Lower leg skin (tissue), 3 donors: ENCODE data around the gene HDAC4.

Experiments used
- CTCF ChIP-seq, 3 donors: fragments of 450-650 bp; IDR thresholded peaks; one replicate each; pipeline ENCODE4 v1.5.1; 2016; ENCODE audit warnings: antibody characterized with exemption in 3 of 3, mild to moderate bottlenecking in 3 of 3, moderate library complexity in 2 of 3
- POLR2A ChIP-seq, 2 donors: fragments of 450-650 bp; IDR thresholded peaks; one replicate each; pipeline ENCODE4 v1.6.1; 2016 to 2017; ENCODE audit warnings: antibody characterized with exemption in 2 of 2, mild to moderate bottlenecking in 1 of 2, moderate library complexity in 1 of 2

GRCh38 chr2:239197146-239197545, 203.7 kb downstream of the HDAC4 start:
- TF ChIP-seq CTCF (IDR thresholded peaks at IDR 0.05): no peak
- TF ChIP-seq POLR2A (IDR thresholded peaks at IDR 0.05): no peak
